RWPE2 (cell line): ENCODE measurements around the gene CCDC6.

ENCODE experiments used
- ATAC-seq: fragments of 200-7000 bp; cut with Tn5 transposase; 3 replicates; pipeline ENCODE4 v1.9.1; 2021; ENCODE audit warnings: low read depth
- DNase-seq: peaks from one replicate; pipeline ENCODE4 v3.0.0-alpha.2; 2020; ENCODE audit warnings: low spot score
- H3K27ac ChIP-seq: fragments of 450-650 bp; 2 replicates; pipeline ENCODE4 v1.5.1; 2017; ENCODE audit warnings: mild to moderate bottlenecking; ENCODE audit not compliant: poor library complexity, severe bottlenecking
- H3K27me3 ChIP-seq: fragments of 250-450 bp; sonication (Bioruptor Pico); 2 replicates; pipeline ENCODE4 v1.5.1; 2021; ENCODE audit warnings: mild to moderate bottlenecking, moderate library complexity; ENCODE audit not compliant: insufficient read depth, poor library complexity, severe bottlenecking
- H3K36me3 ChIP-seq: fragments of 250-450 bp; sonication (Bioruptor Pico); 2 replicates; pipeline ENCODE4 v1.5.1; 2020; ENCODE audit warnings: low read depth, mild to moderate bottlenecking, moderate library complexity
- H3K4me1 ChIP-seq: fragments of 250-450 bp; sonication (Bioruptor Pico); 2 replicates; pipeline ENCODE4 v1.5.1; 2021; ENCODE audit warnings: mild to moderate bottlenecking, moderate library complexity; ENCODE audit not compliant: insufficient read depth, poor library complexity, severe bottlenecking
- H3K4me3 ChIP-seq: fragments of 250-450 bp; sonication (Bioruptor Pico); 2 replicates; pipeline ENCODE4 v1.5.1; 2021; ENCODE audit warnings: mild to moderate bottlenecking, moderate library complexity; ENCODE audit not compliant: severe bottlenecking
- H3K9me3 ChIP-seq: fragments of 250-450 bp; sonication (Bioruptor Pico); 2 replicates; pipeline ENCODE4 v1.5.1; 2021; ENCODE audit warnings: mild to moderate bottlenecking, moderate library complexity; ENCODE audit not compliant: severe bottlenecking
- TF ChIP-seq, protein P1 (sequence below): fragments of 450-650 bp; IDR thresholded peaks from one replicate; pipeline ENCODE4 v1.5.1; 2017; ENCODE audit warnings: mild to moderate bottlenecking, moderate library complexity; ENCODE audit not compliant: poor library complexity, severe bottlenecking

CCDC6 gene

DNA sequence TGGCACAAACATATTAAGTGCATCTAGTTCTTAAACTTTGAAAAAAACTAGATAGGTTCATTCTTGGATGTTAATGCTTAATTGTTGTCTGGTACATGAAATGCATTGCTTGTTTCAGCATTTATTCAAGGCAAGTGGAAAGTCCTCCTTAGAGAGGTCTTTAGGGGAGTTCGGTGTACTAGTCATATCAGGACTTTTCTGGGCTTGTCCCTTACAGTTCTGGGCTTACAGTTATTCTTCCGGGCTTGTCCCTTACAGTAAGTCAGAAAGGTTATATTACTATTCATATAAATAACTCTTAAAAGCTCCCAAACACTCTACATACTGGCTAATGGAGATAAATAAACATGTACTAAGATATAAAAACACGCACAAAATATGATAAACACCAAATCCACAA is 91.5 kb downstream of the CCDC6 start:
- H3K36me3 ChIP-seq = peaks cover 54% of the 10 kb centered on the region
- TF ChIP-seq, protein P1, sequence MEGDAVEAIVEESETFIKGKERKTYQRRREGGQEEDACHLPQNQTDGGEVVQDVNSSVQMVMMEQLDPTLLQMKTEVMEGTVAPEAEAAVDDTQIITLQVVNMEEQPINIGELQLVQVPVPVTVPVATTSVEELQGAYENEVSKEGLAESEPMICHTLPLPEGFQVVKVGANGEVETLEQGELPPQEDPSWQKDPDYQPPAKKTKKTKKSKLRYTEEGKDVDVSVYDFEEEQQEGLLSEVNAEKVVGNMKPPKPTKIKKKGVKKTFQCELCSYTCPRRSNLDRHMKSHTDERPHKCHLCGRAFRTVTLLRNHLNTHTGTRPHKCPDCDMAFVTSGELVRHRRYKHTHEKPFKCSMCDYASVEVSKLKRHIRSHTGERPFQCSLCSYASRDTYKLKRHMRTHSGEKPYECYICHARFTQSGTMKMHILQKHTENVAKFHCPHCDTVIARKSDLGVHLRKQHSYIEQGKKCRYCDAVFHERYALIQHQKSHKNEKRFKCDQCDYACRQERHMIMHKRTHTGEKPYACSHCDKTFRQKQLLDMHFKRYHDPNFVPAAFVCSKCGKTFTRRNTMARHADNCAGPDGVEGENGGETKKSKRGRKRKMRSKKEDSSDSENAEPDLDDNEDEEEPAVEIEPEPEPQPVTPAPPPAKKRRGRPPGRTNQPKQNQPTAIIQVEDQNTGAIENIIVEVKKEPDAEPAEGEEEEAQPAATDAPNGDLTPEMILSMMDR = no peak
- DNase-seq (no peak), ATAC-seq (no peak)
- no peaks in the 10 kb centered on the region for H3K9me3 ChIP-seq
- no peaks in the 10 kb centered on the region for H3K4me1 ChIP-seq
- H3K27ac ChIP-seq = no peak overlapping the region
- no peak overlapping the region for H3K4me3 ChIP-seq
- no peaks in the 10 kb centered on the region for H3K27me3 ChIP-seq

DNA sequence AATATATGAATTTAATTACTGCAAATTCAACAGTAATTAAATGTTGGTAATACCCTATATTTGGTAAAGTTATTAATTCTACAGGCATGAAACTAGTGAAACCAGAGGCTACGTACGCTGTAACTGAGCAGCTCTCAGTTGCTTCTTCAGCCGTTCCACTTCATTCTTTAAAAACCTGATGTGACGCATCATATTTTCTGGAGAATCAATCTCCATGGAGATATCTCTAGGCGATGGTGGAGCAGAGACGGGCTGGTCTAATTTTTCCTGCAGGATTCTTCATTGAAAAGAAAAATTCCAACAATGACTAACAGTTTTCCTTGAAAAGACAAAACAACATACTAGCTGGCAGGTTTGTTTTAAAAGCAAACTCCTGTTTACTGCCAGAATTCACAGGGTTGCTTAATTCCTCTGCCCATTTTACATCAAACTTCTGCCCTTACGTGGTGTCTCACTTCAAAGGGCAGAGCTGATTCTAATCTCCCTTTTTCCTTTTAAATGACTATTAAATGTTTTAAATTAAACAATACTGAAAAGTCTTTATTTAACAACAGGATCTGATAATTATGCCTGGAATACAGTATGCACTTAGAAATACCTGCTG is 93.7 kb downstream of the CCDC6 start:
- no peak for DNase-seq
- TF ChIP-seq, protein P1 = no peak
- ATAC-seq = no peak
- peaks cover 77% of the 10 kb centered on the region for H3K36me3 ChIP-seq
- no peak overlapping the region for H3K4me3 ChIP-seq
- no peaks in the 10 kb centered on the region for H3K4me1 ChIP-seq
- H3K27me3 ChIP-seq = no peaks in the 10 kb centered on the region
- H3K27ac ChIP-seq = no peak overlapping the region
- no peaks in the 10 kb centered on the region for H3K9me3 ChIP-seq

DNA sequence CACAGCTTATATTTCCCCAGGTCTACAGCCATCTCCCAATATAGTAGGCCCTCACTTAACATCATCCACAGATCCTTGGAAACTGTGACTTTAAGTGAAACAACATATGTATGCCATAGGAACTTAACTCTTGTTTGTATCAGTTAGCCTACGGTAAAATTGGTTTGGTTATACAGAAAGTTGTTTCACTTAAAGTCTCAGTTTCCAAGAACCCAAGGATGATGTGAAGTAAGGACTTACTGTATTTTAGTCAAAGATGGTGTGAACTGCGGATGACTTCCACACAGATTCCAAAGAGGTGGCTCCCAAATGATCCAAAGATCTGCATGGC is 96.7 kb downstream of the CCDC6 start:
- H3K27ac ChIP-seq = no peak overlapping the region
- ATAC-seq (no peak), DNase-seq (no peak)
- no peak overlapping the region for H3K4me3 ChIP-seq
- TF ChIP-seq, protein P1 = peak; percentile 25
- no peaks in the 10 kb centered on the region for H3K9me3 ChIP-seq
- H3K27me3 ChIP-seq = no peaks in the 10 kb centered on the region
- H3K36me3 ChIP-seq = peaks cover 100% of the 10 kb centered on the region
- H3K4me1 ChIP-seq = no peaks in the 10 kb centered on the region

DNA sequence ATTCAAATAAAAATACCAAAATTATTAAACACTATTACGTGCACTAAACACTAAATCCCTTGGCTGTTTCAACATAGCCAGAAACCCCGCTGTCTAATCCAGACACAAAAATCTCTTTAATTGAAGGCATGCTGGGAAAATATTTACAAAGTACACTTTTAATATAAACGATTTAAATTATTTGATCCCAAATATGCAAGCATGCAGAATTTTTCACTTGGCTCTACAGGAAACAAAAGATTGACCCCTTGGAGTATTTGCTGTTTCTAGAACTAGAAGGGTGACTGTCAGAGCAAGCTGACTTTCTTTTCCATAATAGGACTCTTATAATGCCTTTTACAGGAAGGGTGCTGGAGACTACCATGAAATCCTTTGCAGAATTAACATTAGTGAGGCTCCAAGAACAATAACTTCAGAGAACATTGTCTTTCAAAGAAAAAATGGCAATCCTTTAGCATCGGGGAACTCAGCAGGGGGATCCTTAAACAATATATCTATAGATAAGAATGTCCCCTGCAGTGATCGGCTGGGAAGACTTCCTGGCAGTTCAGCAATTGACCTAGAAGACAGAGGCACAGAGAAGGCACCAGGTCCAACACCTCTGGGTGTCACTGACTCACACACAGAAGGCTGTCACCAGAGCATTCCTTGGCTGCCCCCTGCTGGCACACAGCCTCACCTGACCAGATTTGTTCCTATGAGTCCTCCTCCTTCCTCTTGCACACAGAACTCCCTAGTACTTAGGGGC is 97.3 kb downstream of the CCDC6 start:
- no peaks in the 10 kb centered on the region for H3K4me1 ChIP-seq
- ATAC-seq (peak; percentile 61), DNase-seq (no peak)
- H3K27me3 ChIP-seq = no peaks in the 10 kb centered on the region
- H3K9me3 ChIP-seq = no peaks in the 10 kb centered on the region
- TF ChIP-seq, protein P1 = peak; percentile 59
- no peak overlapping the region for H3K27ac ChIP-seq
- peaks cover 100% of the 10 kb centered on the region for H3K36me3 ChIP-seq
- H3K4me3 ChIP-seq = no peak overlapping the region
